GM18505 (cell line): ENCODE results near the gene MED13.
A peak's percentile ranks its signal among the peaks of the same experiment; 100 is the strongest.

Experiments used
- ATAC-seq: cut with Tn5 transposase; IDR thresholded peaks from one replicate; pipeline ENCODE4 v1.9.1; 2021; ENCODE audit not compliant: unreplicated experiment
- POLR2A ChIP-seq: IDR thresholded peaks from 4 replicates; pipeline ENCODE4 v1.6.1; 2011; ENCODE audit warnings: borderline replicate concordance; ENCODE audit not compliant: insufficient read depth, insufficient read length; ENCODE audit errors: extremely low read depth

The MED13 gene, protein sequence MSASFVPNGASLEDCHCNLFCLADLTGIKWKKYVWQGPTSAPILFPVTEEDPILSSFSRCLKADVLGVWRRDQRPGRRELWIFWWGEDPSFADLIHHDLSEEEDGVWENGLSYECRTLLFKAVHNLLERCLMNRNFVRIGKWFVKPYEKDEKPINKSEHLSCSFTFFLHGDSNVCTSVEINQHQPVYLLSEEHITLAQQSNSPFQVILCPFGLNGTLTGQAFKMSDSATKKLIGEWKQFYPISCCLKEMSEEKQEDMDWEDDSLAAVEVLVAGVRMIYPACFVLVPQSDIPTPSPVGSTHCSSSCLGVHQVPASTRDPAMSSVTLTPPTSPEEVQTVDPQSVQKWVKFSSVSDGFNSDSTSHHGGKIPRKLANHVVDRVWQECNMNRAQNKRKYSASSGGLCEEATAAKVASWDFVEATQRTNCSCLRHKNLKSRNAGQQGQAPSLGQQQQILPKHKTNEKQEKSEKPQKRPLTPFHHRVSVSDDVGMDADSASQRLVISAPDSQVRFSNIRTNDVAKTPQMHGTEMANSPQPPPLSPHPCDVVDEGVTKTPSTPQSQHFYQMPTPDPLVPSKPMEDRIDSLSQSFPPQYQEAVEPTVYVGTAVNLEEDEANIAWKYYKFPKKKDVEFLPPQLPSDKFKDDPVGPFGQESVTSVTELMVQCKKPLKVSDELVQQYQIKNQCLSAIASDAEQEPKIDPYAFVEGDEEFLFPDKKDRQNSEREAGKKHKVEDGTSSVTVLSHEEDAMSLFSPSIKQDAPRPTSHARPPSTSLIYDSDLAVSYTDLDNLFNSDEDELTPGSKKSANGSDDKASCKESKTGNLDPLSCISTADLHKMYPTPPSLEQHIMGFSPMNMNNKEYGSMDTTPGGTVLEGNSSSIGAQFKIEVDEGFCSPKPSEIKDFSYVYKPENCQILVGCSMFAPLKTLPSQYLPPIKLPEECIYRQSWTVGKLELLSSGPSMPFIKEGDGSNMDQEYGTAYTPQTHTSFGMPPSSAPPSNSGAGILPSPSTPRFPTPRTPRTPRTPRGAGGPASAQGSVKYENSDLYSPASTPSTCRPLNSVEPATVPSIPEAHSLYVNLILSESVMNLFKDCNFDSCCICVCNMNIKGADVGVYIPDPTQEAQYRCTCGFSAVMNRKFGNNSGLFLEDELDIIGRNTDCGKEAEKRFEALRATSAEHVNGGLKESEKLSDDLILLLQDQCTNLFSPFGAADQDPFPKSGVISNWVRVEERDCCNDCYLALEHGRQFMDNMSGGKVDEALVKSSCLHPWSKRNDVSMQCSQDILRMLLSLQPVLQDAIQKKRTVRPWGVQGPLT (N-terminal part only)

DNA sequence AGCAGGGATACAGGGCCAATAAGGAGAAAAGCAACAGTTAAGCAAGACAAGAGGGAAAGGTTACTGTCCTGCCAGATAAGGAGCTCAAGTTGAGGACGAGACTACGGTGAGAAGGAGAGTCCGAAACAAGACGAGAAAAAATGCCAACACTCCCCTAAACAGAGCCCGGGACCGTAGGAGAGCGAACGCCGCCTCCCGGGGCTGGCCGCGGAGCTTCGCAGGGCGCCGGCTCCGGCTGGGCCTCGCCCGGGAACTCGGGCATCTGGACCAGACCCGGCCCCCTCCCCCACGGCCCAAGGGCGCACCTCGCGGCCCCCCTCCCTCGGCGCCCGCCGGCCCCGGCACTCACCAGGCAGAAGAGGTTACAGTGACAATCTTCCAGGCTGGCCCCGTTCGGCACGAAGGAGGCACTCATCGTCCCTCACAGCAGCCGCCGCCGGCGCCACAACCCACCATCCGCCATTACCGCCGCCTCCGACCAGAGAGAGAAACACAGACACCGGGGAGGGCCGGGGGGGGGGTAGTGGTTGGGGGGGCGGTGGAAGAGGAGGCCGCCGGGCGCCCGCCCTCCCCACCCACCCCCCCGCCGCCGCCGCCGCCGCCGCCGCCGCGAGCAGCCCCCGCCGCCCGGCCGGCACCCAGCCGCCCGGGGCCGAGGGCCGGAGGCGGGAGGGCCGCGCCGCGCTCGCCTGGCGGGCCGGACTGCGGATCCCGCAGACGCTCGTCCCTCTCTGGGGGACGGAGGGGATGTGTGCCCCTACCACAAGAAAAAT lies at the start of gene MED13:
Gene MED13 (minus strand): TSS at position 488 of the 773 bp plus-strand sequence. CDS start 73 bp downstream, at position 415.
- ATAC-seq, result peak; percentile 29
- TF ChIP-seq POLR2A, result peak; percentile 12

DNA sequence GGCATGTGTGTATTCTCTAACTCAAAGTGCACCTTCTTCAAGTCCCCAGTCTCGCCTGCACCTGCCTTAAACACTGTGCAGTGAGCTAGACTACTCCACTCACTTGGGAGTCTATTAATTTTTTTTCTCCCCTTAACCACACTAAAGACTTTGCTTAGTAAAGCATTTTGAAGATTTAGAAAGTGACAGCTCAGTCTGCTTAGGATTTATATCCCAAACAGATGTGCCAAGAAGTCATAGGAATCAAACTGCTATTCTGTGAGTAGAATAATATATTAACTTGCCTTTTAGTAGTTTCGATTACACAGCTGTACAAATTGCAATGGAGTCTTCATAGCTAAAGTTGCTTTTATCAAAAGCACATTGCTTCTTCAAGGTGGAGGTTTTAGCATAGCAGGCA lies 47.2 kb upstream of the MED13 start:
- no peak for TF ChIP-seq POLR2A
- no peak for ATAC-seq

DNA sequence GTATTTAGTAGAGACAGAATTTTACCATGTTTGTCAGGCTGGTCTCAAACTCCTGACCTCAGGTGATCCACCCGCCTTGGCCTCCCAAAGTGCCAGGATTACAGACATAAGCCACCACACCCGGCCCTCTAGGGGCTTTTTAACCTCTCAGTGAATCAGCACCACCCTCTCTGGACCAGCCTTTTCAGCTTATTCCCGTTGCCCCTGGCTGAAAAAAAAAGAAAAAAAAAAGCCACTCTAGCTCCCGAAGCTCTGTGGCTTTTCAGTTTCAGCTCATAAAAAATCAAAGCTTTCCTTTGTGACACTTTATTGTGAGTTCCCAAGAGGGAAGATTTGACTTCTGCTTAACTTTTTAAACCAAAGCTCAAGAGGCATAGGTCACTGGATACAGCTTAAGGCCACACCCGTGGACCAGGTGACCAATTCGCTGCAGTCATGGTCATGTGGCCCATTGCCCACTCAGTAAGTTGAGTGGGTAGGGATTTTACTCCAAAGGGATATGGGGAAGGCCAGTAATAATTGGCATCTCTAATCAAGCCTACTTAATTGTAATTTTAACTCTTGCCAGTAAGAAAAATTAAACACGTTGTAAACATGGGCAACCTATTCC lies 46.6 kb upstream of the MED13 start:
- no peak for TF ChIP-seq POLR2A
- ATAC-seq, result no peak

DNA sequence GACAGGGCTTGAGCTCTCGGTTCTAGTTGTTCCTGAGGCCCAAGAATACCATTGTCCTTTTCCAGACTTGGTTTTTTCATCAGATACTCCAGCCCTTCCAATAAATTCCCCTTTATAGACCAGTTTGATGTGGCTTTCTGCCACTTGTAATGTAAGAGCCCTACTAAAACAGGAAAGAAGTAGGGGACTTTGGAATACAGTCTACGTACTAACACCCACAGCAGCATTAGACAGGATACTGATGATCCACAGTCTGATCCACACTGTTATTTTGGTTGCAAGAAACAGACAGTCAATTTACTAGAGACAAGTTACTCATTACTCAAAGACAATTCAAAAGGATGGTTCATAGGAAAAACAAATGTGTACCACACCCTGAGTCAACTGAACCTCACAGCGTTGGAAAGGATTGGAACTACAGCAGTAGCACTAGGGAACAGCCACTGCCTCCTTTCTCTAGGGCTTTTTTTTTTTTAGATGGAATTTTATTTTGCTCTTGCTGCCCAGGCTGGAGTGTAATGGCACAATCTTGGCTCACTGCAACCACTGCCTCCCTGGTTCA lies 45.9 kb upstream of the MED13 start:
- TF ChIP-seq POLR2A, result no peak
- ATAC-seq, result no peak

DNA sequence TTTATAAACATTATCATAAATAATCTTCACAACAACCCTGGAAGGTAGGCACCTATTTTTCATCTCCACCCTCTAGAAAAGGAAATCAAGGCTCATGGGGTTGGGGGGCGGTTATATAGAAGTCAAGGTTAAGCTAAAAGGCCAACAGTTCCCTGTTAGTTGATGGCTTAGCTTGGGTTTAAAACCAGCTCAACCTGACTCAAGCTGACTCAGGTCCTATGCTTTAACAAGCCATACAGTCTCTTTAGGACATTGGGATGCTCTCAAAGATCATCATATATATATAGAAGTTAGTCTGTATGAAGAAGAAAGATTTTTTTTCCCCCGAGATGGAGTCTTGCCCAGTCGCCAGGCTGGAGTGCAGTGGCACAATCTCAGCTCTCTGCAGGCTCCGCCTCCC lies 44.8 kb upstream of the MED13 start:
- TF ChIP-seq POLR2A, result no peak
- ATAC-seq, result no peak

DNA sequence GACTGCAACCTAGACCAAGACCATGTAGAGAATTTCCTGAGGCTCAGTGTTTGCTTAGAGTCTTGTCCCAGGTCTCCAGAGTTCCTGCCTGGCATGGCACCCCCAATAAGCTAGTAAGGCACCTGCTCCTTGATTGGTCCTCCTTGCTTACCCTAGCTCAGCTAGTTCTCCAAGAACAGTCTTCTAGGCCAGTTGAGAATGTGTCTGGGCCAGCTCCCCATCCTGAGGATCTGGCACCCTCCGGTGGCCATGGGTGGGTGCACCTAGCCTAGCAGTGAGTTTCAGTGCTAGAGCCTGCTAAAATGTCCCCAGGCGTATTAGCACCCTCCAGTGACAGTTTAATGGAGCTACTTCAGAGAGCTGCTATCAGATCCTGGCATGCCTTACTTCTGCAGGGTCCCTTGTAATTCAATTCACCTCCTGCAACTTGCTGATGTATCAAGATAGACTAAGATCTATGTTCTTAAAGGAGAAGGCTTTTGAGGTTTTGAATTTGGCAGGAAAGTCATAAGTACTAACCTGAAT lies 44.4 kb upstream of the MED13 start:
- ATAC-seq, result peak; percentile 97
- no peak for TF ChIP-seq POLR2A

DNA sequence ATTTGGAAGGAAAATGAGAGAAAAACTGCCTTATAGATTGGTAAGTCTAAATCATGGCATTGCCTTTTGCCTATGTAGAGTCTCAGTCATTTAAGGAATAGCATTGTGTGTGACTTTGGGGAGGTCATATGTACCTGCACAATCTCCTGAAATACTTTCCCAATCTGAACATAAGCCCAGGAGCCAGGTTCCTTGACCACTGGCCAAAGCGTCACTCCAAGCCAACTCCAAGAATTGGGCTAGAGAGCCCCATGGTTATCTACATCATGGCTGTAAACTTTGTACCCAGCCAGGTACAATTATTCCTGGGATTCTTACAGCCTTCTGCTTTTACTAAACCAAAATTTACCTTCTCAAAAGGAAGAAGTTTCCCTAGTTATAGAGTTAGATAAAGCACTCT lies 40.8 kb upstream of the MED13 start:
- TF ChIP-seq POLR2A, result no peak
- ATAC-seq, result no peak

DNA sequence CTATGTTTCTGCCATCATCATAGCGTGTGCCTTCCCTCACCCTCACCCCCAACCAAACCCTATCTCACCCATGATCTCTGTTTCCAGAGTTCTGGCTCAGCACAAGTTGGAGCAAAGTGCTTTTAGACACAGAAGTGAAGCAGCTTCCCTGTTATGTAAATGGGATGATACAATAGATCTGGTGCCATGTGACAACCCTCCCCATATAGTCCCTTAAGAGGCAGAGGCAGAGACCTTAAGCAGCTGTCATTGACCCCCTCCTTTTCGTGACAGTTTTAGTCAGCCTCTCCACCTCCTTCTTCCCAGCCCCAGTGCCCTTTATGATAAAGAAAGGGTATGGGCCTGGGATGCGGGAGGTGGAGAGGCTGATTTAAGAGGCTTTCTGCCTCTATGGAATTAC lies 40.3 kb upstream of the MED13 start:
- TF ChIP-seq POLR2A, result no peak
- ATAC-seq, result no peak

DNA sequence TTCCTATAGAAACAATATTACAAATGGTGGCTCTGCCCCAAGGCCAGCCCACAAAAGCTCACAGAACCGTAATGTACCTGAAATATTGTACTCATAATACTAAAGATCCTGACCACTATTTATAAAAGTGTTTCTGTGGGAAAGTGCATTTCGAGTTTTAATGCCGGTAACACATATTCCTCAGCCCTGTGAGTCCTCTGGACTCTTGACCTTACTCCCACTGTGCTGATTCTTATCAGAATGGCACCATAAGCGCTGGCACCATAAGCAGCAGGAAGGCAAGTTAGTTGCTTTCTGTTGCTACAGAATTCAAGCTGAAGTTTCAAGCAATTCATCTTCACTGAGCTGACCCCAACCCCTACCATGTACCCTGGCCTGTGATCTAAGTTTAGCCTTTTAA lies 36.4 kb upstream of the MED13 start:
- TF ChIP-seq POLR2A, result no peak
- no peak for ATAC-seq

DNA sequence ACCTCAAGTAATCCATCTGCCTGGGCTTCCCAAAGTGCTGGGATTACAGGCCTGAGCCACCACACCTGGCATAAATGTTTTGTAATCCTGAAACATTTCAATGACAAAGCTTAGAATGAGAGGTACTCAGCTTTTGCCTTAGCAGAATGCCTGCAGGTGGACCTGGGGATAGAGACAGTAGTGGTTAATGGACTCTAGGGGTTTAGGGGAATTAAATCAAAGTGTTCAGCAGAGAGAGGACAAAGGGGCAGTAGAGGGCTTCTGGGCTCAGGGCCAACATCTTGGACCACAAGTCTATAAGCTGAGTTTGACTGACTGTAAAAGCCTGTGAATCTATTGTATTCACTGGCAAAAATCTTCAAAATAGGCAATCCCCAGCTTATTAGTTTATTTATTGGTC lies 36.0 kb upstream of the MED13 start:
- TF ChIP-seq POLR2A, result no peak
- ATAC-seq, result no peak

DNA sequence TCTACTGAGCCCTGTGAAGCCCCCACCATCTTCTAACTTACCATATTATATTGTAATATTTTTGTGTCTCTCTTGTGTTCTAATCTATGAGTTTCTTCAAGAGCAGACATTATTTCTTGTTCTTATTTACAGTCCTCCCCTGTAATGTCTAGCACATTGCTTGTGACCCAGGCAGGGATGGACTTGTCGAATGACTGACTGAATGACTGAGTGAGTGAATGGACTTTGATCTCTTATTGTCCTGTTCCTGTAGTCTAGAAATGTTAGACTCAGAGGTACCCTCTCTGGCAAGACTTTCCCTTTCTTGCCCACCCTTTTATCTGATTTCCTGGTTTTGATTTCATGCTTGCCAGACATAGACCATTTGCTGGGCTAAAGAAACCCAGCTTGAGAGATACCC lies 35.0 kb upstream of the MED13 start:
- TF ChIP-seq POLR2A, result no peak
- no peak for ATAC-seq
